HG02981 (cell line): ENCODE measurements around the gene SFXN5.
A peak's percentile ranks its signal among the peaks of the same experiment; 100 is the strongest.
"Not testable (repeated sequence)": the region's sequence is repeated elsewhere in the genome, so short reads cannot be mapped to it uniquely, and the experiment has no call there.

Experiments used
- ATAC-seq: cut with Tn5 transposase; IDR thresholded peaks from one replicate; pipeline ENCODE4 v1.9.1; 2021; ENCODE audit warnings: mild to moderate bottlenecking, moderate library complexity; ENCODE audit not compliant: unreplicated experiment

Gene SFXN5

DNA sequence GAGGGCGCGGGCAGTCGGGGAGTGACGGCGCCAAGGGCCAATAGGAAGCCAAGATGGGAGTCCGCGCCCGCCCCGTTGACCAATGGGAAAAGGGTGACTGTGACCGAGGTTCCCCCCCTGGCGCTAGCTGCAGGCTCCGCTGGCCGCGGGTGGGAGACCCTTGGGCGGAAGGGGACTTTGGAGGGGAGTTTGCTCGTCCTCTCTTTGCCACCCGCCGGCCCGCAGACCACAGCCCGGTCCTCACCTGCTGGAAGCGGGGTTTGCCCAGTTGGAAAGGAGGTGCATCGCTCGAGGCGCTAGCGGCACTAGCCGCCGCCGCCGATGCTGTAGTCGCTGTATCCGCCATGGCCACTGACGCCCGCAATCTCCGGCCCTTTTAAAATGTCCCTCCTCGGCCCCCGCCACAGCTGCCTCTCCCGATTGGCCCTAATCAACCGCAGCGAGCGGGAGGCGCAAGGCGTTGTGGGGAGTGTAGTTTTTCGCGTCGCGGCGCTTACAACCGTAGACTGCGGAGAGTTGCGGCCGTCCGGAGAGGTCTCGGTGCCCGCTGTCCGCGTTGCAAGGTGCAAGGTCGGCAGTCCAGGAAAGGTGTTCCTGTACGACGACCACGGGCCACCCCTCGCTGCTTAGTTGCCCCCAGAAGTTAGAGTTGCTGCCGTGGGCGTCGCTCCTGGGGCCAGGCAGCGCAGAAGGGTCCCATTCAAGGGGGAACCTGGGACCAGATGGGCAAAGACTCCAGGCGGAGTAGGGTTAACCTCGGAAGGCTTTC lies at the start of gene SFXN5:
Gene SFXN5 (minus strand): TSS at position 353 of the 769 bp plus-strand sequence. CDS start 7 bp downstream, at position 346.
- peak; percentile 91 for ATAC-seq

- not testable (repeated sequence) for ATAC-seq
These were observed 48.2 kb upstream of the SFXN5 start for GRCh38 chr2:73119611-73120239.

DNA sequence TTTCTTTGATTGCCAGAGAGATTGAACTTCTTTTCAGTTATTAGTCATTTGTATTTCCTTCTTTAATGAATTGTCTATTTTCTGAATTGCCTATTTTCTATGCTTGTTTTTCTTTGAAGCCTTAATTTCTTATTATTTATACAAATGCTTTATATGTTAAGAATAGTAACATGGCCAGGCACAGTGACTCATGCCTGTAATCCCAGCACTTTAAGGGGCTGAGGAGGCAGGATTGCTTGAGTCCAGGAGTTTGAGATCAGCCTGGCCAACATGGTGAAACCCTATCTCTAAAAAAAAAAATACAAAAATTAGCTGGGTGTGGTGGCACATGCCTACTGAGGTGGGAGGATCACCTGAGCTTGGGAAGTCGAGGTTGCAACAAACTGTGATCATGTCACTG lies 45.9 kb upstream of the SFXN5 start:
- ATAC-seq: no peak

- no peak for ATAC-seq
These were observed 44.9 kb upstream of the SFXN5 start for GRCh38 chr2:73116182-73116960.

- no peak for ATAC-seq
These were observed 42.9 kb upstream of the SFXN5 start for GRCh38 chr2:73114273-73114867.

DNA sequence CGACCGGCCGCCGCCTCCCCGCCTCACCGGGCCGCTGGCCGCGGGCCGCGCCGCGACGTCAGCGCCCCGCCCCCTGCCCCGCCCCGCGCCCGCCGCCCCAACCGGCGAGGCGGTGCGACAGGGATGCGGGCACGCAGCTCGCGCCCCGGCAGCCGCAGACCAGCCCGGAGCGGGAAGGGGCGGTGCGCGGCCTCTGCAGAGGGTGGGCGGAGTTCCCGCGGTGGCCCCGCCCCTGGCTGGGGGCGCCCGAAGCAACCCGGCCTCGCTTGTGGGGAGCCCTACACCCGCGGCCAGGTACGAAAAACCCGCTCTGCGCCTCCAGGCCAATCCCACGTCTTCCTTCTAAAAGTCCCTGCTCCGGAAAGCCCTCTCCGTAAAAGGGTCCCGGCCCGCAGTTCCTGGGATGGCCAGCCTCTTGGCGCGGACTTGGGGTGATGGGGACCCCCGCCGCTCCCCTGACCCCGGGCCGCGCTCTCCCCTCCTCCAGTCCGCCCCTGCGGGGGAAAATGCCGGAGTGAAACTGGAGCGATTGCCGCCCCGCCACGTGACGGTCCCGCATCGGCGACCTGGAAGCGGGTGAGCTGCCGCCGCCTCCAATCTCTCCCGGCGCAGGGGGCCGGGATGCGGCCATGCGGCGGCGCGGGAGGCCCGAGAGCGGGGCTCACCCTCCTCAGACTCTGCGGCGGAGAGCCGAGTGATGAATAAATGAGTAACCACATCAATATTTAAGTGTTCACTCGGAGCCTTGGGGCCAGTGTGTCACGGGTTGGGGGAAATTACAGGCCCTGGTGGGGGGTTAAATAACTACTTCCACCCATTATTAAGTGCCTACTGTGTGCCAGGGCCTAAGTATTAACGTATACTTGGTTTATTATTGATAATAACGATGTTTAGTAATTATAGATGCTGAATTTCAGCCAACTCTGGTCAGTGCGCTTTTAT lies 41.7 kb upstream of the SFXN5 start, which contains the start of gene RAB11FIP5:
Gene RAB11FIP5 (minus strand): TSS at position 36 of the 942 bp plus-strand sequence. CDS start 171 bp downstream, outside the sequence.
- ATAC-seq: peak; percentile 75

DNA sequence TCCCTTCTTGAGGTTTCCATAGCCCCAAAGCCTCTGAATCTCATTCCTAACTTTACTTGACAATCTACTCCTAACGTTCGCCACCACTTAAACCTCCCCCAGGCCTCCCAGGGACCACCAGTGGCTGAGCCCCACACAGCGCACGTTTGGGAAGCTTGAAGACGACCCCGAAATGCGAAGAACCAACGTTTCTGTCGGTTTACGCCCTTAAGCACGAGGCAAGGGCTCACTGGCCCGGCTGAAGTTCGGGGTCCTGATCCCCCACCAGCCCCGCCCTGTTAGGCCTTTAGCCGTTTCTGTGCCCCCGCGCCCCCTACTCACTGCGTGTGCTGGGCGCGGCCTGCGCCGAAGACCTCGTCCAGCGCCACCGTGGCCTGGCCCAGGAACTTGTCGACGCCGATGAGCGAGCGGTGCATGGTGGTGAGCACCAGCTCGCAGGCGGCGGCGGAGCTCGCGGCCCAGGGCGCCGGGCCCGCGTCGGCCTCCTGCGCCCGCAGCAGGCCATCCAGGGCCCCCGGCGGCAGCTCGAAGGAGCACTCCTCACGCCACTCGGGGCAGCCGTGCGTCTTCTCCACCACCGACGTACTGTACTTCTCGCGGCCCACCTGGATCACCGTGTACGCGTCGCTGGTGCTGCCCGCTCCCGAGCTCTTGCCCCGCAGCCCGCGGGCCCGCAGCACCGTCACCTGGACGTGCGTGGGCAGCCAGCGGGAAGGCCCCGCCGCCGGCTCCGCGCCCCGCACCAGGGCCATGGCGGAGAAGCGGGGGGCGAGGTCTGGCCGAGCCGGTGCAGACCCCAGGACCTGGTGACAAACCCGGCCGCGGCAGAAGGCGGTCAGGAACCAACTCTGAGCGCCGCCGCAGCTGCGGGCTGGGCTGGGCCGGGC lies 40.8 kb upstream of the SFXN5 start:
- ATAC-seq: peak; percentile 9

GRCh38 chr2:73111073-73112025 lies 39.8 kb upstream of the SFXN5 start:
- no peak for ATAC-seq

- no peak for ATAC-seq
These were observed 38.9 kb upstream of the SFXN5 start for GRCh38 chr2:73110168-73111072.

DNA sequence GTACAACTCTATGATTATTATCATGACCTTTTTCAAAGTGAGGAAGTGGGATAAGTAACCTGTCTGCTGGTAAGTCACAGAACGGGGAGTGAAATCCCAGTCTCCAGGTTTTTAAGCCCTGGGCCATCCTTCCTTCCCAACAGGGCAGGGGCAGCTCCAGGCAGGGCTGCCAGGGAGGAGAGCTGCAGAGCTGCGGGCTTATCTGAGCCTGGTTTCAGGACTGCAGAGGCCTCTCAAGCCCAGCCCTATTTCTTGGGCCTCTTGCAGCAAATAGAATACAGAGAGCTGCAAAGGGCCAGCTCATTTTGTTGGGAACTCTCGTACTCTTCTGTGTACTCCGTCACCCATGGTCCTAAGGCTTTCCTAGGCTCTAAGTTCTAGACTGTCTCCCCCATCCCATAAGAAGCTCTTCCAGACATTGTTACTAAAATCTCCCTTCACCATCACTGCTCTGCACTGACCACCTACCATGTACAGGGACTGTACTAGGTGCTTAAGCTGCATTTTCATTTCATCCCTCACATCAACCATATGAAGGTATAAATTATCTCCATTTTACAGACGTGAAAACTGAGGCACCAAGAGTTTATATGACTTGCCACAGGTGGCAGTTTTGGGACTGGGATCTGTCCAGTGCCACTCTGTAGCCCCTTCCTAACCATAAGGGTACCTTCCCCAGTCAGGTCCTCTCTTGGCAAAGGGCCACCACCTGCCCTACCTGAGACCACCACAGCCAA lies 38.1 kb upstream of the SFXN5 start:
- no peak for ATAC-seq

- no peak for ATAC-seq
These were observed 35.9 kb upstream of the SFXN5 start for GRCh38 chr2:73107211-73107926.

- ATAC-seq: no peak
These were observed 35.3 kb upstream of the SFXN5 start for GRCh38 chr2:73106791-73107190.

- ATAC-seq: no peak
These were observed 34.0 kb upstream of the SFXN5 start for GRCh38 chr2:73105511-73105971.

DNA sequence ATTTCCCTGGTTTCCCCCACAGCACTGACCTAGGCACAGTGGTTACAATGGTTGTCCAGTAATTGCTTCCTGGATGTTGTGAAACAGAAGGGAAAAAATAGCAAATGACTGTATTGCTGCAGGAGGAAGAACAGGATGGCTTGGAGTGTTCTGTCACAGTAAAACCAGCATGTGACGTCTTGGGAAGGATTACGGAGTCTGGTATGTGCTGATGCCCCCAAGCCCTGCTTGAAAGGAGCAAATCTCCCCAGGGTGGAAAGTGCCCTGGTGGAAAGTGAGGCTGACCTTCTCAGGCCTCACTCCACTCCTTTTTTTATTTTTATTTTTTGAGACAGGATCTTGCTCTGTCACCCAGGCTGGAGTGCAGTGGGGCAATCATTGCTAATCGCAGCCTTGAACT lies 33.4 kb upstream of the SFXN5 start:
- ATAC-seq: no peak

DNA sequence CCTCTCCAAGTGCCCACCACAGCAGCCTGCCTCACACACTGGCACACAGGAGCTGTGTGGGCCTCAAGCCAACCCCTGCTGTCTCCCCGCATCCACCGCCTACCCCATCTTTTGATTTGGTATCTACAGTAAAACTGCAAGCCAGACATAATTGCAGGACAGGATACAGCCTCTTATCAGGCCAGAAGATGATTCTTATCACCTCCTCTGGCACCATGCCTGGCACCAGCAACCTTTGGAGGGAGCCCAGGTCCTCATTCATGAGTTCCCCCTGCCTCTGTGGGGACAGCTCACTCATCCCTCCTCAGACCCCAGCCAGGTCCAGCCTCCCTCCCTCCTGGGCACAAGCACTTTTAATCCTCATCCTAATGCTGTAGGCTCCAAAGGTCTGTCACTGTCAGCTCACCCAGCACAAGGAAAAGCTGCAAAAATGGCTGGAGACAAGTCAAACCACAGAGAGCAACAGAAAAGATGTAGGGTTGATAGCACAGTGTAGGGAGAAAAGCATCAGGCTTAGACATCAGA lies 31.6 kb upstream of the SFXN5 start:
- ATAC-seq: no peak
